ENCODE measurements around the gene IL31. TPM values are rescaled to one million over a fixed set of nuclear protein-coding genes. Genes with fewer than 3 reads are reported as not detected.
A peak's percentile ranks its signal among the peaks of the same experiment; 100 is the strongest.
"Not testable (repeated sequence)": the region's sequence is repeated elsewhere in the genome, so short reads cannot be mapped to it uniquely, and the experiment has no call there.

IL31 gene
- total RNA-seq, 1 donor from 2014 or later = not detected

- no peak for DNase-seq (ENCODE audit: low read depth)
Measured at GRCh38 chr12:122194804-122195203, 20.8 kb upstream of the IL31 start.

- no peak for DNase-seq (ENCODE audit: low read depth)
Measured at GRCh38 chr12:122192441-122192840, 18.4 kb upstream of the IL31 start.

- DNase-seq (ENCODE audit: low read depth) = peak; percentile 54
Measured at GRCh38 chr12:122190842-122191668, 17.0 kb upstream of the IL31 start.

- DNase-seq (ENCODE audit: low read depth) = no peak
Measured at GRCh38 chr12:122189626-122190475, 15.8 kb upstream of the IL31 start.

GRCh38 chr12:122187466-122187865, 13.4 kb upstream of the IL31 start:
- no peak for DNase-seq (ENCODE audit: low read depth)

GRCh38 chr12:122185494-122186082, 11.6 kb upstream of the IL31 start:
- DNase-seq (ENCODE audit: low read depth) = no peak

- DNase-seq (ENCODE audit: low read depth) = no peak
Measured at GRCh38 chr12:122185079-122185478, 11.1 kb upstream of the IL31 start.

- DNase-seq (ENCODE audit: low read depth) = no peak
Measured at GRCh38 chr12:122184517-122184916, 10.5 kb upstream of the IL31 start.

GRCh38 chr12:122183588-122183940, 9.5 kb upstream of the IL31 start:
- DNase-seq (ENCODE audit: low read depth) = no peak

GRCh38 chr12:122182887-122183587, 9.0 kb upstream of the IL31 start, which contains the start of gene LRRC43:
Gene LRRC43, plus strand, starts transcription at chr12:122183123. Its CDS starts 22 bp downstream, at chr12:122183145.
- DNase-seq (ENCODE audit: low read depth) = peak; percentile 40

- DNase-seq (ENCODE audit: low read depth) = not testable (repeated sequence)
Measured at GRCh38 chr12:122176473-122176872, 2.5 kb upstream of the IL31 start.

GRCh38 chr12:122172262-122172939, 1.6 kb downstream of the IL31 start:
- DNase-seq (ENCODE audit: low read depth) = peak; percentile 41

GRCh38 chr12:122171399-122171798, 2.6 kb downstream of the IL31 start:
- no peak for DNase-seq (ENCODE audit: low read depth)

- no peak for DNase-seq (ENCODE audit: low read depth)
Measured at GRCh38 chr12:122168492-122168891, 5.5 kb downstream of the IL31 start.

GRCh38 chr12:122167356-122167925, 6.6 kb downstream of the IL31 start:
- no peak for DNase-seq (ENCODE audit: low read depth)

- no peak for DNase-seq (ENCODE audit: low read depth)
Measured at GRCh38 chr12:122166422-122167349, 7.3 kb downstream of the IL31 start.

GRCh38 chr12:122162976-122163375, 11.0 kb downstream of the IL31 start:
- no peak for DNase-seq (ENCODE audit: low read depth)

GRCh38 chr12:122161682-122162081, 12.3 kb downstream of the IL31 start:
- DNase-seq (ENCODE audit: low read depth) = no peak

GRCh38 chr12:122160761-122161160, 13.3 kb downstream of the IL31 start:
- DNase-seq (ENCODE audit: low read depth) = no peak

Measured in myocyte (in vitro differentiated cells).